Activated CD8-positive, alpha-beta memory T cell treated with anti-CD3 and anti-CD28 coated beads for 48 hours (primary cell): ENCODE results near the gene GLO1.
"Not testable (repeated sequence)": the region's sequence is repeated elsewhere in the genome, so short reads cannot be mapped to it uniquely, and the experiment has no call there.

Source experiments
- DNase-seq, 3 experiments: peaks; one replicate each; pipeline ENCODE4 v3.0.0-alpha.2; 2020; ENCODE audit warnings: low read depth in 2 of 3, low spot score in 2 of 3

Gene GLO1

GRCh38 chr6:38708496-38708895, 5.6 kb upstream of the GLO1 start:
- DNase-seq = no peak

- no peak for DNase-seq
These were observed 3.0 kb upstream of the GLO1 start for GRCh38 chr6:38705924-38706323.

GRCh38 chr6:38703949-38704590, 1.1 kb upstream of the GLO1 start:
- DNase-seq = no peak

- DNase-seq = no peak
These were observed 1.4 kb downstream of the GLO1 start for GRCh38 chr6:38701551-38701950.

GRCh38 chr6:38699702-38700101, 3.2 kb downstream of the GLO1 start:
- not testable (repeated sequence) for DNase-seq

- no peak for DNase-seq
These were observed 5.1 kb downstream of the GLO1 start for GRCh38 chr6:38697846-38698245.

GRCh38 chr6:38696345-38696744, 6.6 kb downstream of the GLO1 start:
- no peak for DNase-seq

GRCh38 chr6:38695933-38696332, 7.0 kb downstream of the GLO1 start:
- no peak for DNase-seq

GRCh38 chr6:38695227-38695900, 7.6 kb downstream of the GLO1 start:
- DNase-seq = no peak

GRCh38 chr6:38688579-38689087, 14.3 kb downstream of the GLO1 start:
- DNase-seq = no peak

- no peak for DNase-seq
These were observed 15.4 kb downstream of the GLO1 start for GRCh38 chr6:38687549-38687948.

GRCh38 chr6:38687043-38687353, 15.9 kb downstream of the GLO1 start:
- DNase-seq = no peak

GRCh38 chr6:38686270-38687042, 16.5 kb downstream of the GLO1 start:
- DNase-seq = no peak

- no peak for DNase-seq
These were observed 18.0 kb downstream of the GLO1 start for GRCh38 chr6:38684904-38685303.

GRCh38 chr6:38684237-38684636, 18.7 kb downstream of the GLO1 start:
- DNase-seq = no peak

GRCh38 chr6:38681850-38682249, 21.1 kb downstream of the GLO1 start:
- DNase-seq = no peak

GRCh38 chr6:38679668-38680067, 23.3 kb downstream of the GLO1 start:
- DNase-seq = no peak

- no peak for DNase-seq
These were observed 24.7 kb downstream of the GLO1 start for GRCh38 chr6:38678178-38678760.

GRCh38 chr6:38676974-38677544, 25.9 kb downstream of the GLO1 start:
- no peak for DNase-seq

GRCh38 chr6:38676236-38676973, 26.5 kb downstream of the GLO1 start:
- DNase-seq = no peak
